Measurements from ENCODE around the gene SPTY2D1. TPM values are rescaled to one million over a fixed set of nuclear protein-coding genes. Genes with fewer than 3 reads are reported as not detected.

The SPTY2D1 gene
- total RNA-seq, 6 experiments from 2014 or later = 25.9 to 29.8 (median 28.1) TPM

DNA sequence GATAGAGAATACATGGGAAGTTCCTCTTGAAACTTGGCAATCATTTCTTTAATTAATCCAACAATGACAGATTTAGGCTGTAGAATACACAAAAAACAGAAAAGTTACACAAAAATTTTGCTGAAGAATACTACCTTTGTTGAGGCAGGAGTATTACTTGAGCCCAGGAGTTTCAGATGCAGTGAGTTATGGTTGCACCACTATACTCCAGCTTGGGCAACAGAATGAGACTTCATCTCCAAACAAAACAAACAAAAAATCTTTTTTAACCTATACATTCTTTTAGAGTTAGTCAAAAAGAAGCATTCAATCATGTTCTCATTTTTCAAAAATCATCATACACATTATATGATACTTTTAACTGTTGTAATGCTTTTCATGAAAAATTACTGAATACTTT lies 67.7 kb downstream of the SPTY2D1 start:
- no peak for DNase-seq
- H3K4me1 Mint-ChIP-seq (ENCODE audit: low read depth) = peaks cover 31% of the 10 kb centered on the region
- H3K27ac Mint-ChIP-seq = no peak overlapping the region
- peaks cover 14% of the 10 kb centered on the region; the same call in 1 of the 2 replicates for H3K36me3 Mint-ChIP-seq (ENCODE audit: low read depth)
- H3K4me3 Mint-ChIP-seq = no peak overlapping the region
- TF ChIP-seq, protein P1, sequence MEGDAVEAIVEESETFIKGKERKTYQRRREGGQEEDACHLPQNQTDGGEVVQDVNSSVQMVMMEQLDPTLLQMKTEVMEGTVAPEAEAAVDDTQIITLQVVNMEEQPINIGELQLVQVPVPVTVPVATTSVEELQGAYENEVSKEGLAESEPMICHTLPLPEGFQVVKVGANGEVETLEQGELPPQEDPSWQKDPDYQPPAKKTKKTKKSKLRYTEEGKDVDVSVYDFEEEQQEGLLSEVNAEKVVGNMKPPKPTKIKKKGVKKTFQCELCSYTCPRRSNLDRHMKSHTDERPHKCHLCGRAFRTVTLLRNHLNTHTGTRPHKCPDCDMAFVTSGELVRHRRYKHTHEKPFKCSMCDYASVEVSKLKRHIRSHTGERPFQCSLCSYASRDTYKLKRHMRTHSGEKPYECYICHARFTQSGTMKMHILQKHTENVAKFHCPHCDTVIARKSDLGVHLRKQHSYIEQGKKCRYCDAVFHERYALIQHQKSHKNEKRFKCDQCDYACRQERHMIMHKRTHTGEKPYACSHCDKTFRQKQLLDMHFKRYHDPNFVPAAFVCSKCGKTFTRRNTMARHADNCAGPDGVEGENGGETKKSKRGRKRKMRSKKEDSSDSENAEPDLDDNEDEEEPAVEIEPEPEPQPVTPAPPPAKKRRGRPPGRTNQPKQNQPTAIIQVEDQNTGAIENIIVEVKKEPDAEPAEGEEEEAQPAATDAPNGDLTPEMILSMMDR (IDR thresholded peaks at IDR 0.05) = no peak
- no peaks in the 10 kb centered on the region for H3K9me3 Mint-ChIP-seq
- no peaks in the 10 kb centered on the region for H3K27me3 Mint-ChIP-seq (ENCODE audit: insufficient read depth)

DNA sequence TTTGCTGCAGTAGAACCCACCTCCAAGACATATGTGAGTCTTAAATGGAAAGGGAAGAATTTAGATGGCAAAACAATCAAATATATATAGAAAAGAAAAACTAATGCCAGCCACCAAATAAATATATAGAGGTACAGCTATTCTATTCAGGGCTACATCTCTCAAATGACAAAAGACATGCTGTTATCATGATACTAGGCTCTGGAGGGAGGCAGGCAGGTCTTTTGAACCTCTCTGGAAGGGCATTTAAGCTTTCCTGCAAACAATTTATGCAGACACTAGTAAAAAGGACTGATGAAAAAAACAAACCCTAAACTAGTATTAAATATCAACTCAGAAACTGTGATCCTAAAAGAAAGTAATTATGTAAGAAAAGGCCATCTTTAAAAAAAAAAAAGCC lies 70.0 kb downstream of the SPTY2D1 start:
- no peak overlapping the region for H3K27ac Mint-ChIP-seq
- no peaks in the 10 kb centered on the region for H3K27me3 Mint-ChIP-seq (ENCODE audit: insufficient read depth)
- no peak overlapping the region for H3K4me3 Mint-ChIP-seq
- H3K36me3 Mint-ChIP-seq (ENCODE audit: low read depth) = peaks cover 9% of the 10 kb centered on the region; the same call in 1 of the 2 replicates
- TF ChIP-seq, protein P1 (IDR thresholded peaks at IDR 0.05) = no peak
- H3K9me3 Mint-ChIP-seq = no peaks in the 10 kb centered on the region
- peaks cover 31% of the 10 kb centered on the region for H3K4me1 Mint-ChIP-seq (ENCODE audit: low read depth)
- no peak for DNase-seq

DNA sequence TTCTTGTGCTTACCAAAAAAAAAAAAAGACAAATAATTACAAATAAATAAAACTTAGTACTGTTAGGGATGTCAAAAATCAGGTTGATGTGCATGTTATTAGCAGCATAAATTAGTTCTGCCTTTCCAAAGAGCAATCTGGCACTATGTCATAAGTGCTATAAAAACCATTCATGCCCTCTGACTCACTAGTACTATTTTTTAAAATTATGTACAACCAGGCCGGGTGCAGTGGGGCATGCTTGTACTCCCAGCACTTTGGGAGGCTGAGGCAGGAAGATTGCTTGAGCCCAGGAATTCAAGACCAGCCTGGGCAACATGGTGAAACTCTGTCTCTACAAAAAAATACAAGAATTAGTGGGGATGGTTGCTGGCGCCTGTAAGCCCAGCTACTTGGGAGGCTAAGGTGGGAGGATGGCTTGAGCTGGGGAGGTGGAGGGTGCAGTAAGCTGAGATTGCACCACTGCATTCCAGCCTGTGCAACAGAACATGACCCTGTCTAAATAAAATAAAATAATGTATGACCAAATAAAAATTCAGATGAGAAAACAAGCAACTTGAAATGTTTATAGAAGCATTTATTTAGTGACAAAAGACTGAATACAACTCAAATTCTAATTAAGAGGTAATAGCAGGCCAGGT lies 70.9 kb downstream of the SPTY2D1 start:
- DNase-seq = peak; percentile 7
- peak overlapping the region; percentile 81 for H3K27ac Mint-ChIP-seq
- peaks cover 28% of the 10 kb centered on the region for H3K4me1 Mint-ChIP-seq (ENCODE audit: low read depth)
- H3K36me3 Mint-ChIP-seq (ENCODE audit: low read depth) = peaks cover 8% of the 10 kb centered on the region; the same call in 1 of the 2 replicates
- no peak overlapping the region for H3K4me3 Mint-ChIP-seq
- TF ChIP-seq, protein P1 (IDR thresholded peaks at IDR 0.05) = no peak
- H3K9me3 Mint-ChIP-seq = no peaks in the 10 kb centered on the region
- H3K27me3 Mint-ChIP-seq (ENCODE audit: insufficient read depth) = no peaks in the 10 kb centered on the region; the same call in 1 of the 2 replicates

Other genes starting within 250 kb of the SPTY2D1 start
- gene LDHA, start 239.8 kb downstream of the SPTY2D1 start, total RNA-seq (2021; fragmentation: NEBNext Ultra II Directional; extraction: Animal tissue kit (Norgen Biotek cat#: 25700)) = 1,000 to 10,000 TPM; 1,331 to 1,603 (median 1,438) TPM
- gene LDHC, start 222.0 kb downstream of the SPTY2D1 start, total RNA-seq (2021; fragmentation: NEBNext Ultra II Directional; extraction: Animal tissue kit (Norgen Biotek cat#: 25700)) = 1 to 10 TPM in 4 of 6 experiments, under 1 TPM in 2; 0.52 to 2.7 (median 2.0) TPM
- gene LDHAL6A, start 178.5 kb downstream of the SPTY2D1 start, total RNA-seq (2021; fragmentation: NEBNext Ultra II Directional; extraction: Animal tissue kit (Norgen Biotek cat#: 25700)) = not detected
- gene TSG101, start 107.4 kb downstream of the SPTY2D1 start, total RNA-seq (2021; fragmentation: NEBNext Ultra II Directional; extraction: Animal tissue kit (Norgen Biotek cat#: 25700)) = 10 to 100 TPM; 56.9 to 82.7 (median 71.4) TPM
- 10 to 100 TPM; 20.0 to 29.0 (median 24.4) TPM for gene UEVLD, start 45.6 kb downstream of the SPTY2D1 start, total RNA-seq (2021; fragmentation: NEBNext Ultra II Directional; extraction: Animal tissue kit (Norgen Biotek cat#: 25700))
- gene MISFA, start 34.6 kb downstream of the SPTY2D1 start, total RNA-seq (2021; fragmentation: NEBNext Ultra II Directional; extraction: Animal tissue kit (Norgen Biotek cat#: 25700)) = 1 to 10 TPM; 1.5 to 2.8 (median 2.4) TPM
- under 1 TPM; 0.23 to 0.61 (median 0.41) TPM for gene TMEM86A, start 64.4 kb upstream of the SPTY2D1 start, total RNA-seq (2021; fragmentation: NEBNext Ultra II Directional; extraction: Animal tissue kit (Norgen Biotek cat#: 25700))
- gene IGSF22, start 91.8 kb upstream of the SPTY2D1 start, total RNA-seq (2021; fragmentation: NEBNext Ultra II Directional; extraction: Animal tissue kit (Norgen Biotek cat#: 25700)) = not detected
- not detected for gene PTPN5, start 157.5 kb upstream of the SPTY2D1 start, total RNA-seq (2021; fragmentation: NEBNext Ultra II Directional; extraction: Animal tissue kit (Norgen Biotek cat#: 25700))